HG02571 (cell line): ENCODE results near the gene KRTAP12-3.
"Not testable (repeated sequence)": the region's sequence is repeated elsewhere in the genome, so short reads cannot be mapped to it uniquely, and the experiment has no call there.

ENCODE experiments used
- ATAC-seq: cut with Tn5 transposase; IDR thresholded peaks from one replicate; pipeline ENCODE4 v1.9.1; 2021; ENCODE audit warnings: mild to moderate bottlenecking, moderate library complexity; ENCODE audit not compliant: unreplicated experiment

Gene KRTAP12-3

GRCh38 chr21:44627181-44627822, 30.4 kb upstream of the KRTAP12-3 start:
- ATAC-seq: not testable (repeated sequence)

GRCh38 chr21:44627831-44628233, 29.9 kb upstream of the KRTAP12-3 start:
- not testable (repeated sequence) for ATAC-seq

GRCh38 chr21:44628707-44629391, 28.9 kb upstream of the KRTAP12-3 start:
- ATAC-seq: no peak

- ATAC-seq: no peak
Measured at GRCh38 chr21:44630440-44630839, 27.3 kb upstream of the KRTAP12-3 start.

- no peak for ATAC-seq
Measured at GRCh38 chr21:44632067-44632466, 25.7 kb upstream of the KRTAP12-3 start.

GRCh38 chr21:44636209-44637017, 21.3 kb upstream of the KRTAP12-3 start:
- ATAC-seq: no peak

- ATAC-seq: no peak
Measured at GRCh38 chr21:44637018-44637850, 20.5 kb upstream of the KRTAP12-3 start, which contains the start of gene KRTAP10-10. KRTAP10-10 (plus strand) TSS chr21:44637356; CDS start chr21:44637418, 62 bp downstream.

GRCh38 chr21:44637851-44638348, 19.8 kb upstream of the KRTAP12-3 start:
- ATAC-seq: not testable (repeated sequence)

- ATAC-seq: not testable (repeated sequence)
Measured at GRCh38 chr21:44638506-44639330, 19.0 kb upstream of the KRTAP12-3 start.

- ATAC-seq: no peak
Measured at GRCh38 chr21:44639331-44639655, 18.4 kb upstream of the KRTAP12-3 start.

- ATAC-seq: no peak
Measured at GRCh38 chr21:44640761-44641160, 17.0 kb upstream of the KRTAP12-3 start.

- ATAC-seq: no peak
Measured at GRCh38 chr21:44643741-44644310, 13.9 kb upstream of the KRTAP12-3 start.

GRCh38 chr21:44644878-44645277, 12.9 kb upstream of the KRTAP12-3 start:
- ATAC-seq: no peak

GRCh38 chr21:44646366-44647221, 11.1 kb upstream of the KRTAP12-3 start, which contains the start of gene KRTAP10-11:
KRTAP10-11 (plus strand) TSS chr21:44646414; CDS start chr21:44646459, 45 bp downstream.
- ATAC-seq: not testable (repeated sequence)

- no peak for ATAC-seq
Measured at GRCh38 chr21:44647222-44647552, 10.5 kb upstream of the KRTAP12-3 start.

- no peak for ATAC-seq
Measured at GRCh38 chr21:44648557-44649311, 9.0 kb upstream of the KRTAP12-3 start.

GRCh38 chr21:44649521-44650100, 8.1 kb upstream of the KRTAP12-3 start:
- no peak for ATAC-seq
